A673 (cell line): ENCODE data around the gene KRTAP9-3. TPM values are rescaled to one million over a fixed set of nuclear protein-coding genes. Genes with fewer than 3 reads are reported as not detected.

Experiments used
- BruUV-seq: library from RNA; stranded (reverse); fragments of 400-500 nt; replicated peaks from 2 replicates; lab custom pipeline; 2021; lab: Mats Ljungman, UMichigan
- CTCF ChIA-PET: fragments of 300-600 bp; sonication (Branson Sonifier 250); formaldehyde crosslinking; loops from one replicate; lab custom pipeline; 2022; ENCODE audit warnings: antibody characterized with exemption; lab: Charles Lee
- POLR2A ChIA-PET: fragments of 300-600 bp; sonication (Branson Sonifier 250); formaldehyde crosslinking; loops from one replicate; lab custom pipeline; 2022; ENCODE audit warnings: antibody characterized with exemption; ENCODE audit not compliant: low non-redundant PET; lab: Charles Lee
- DNase-seq: peaks from one replicate; pipeline ENCODE4 v3.0.0-alpha.2; 2015; ENCODE audit warnings: low spot score
- H3K27ac ChIP-seq: fragments of 200-600 bp; sonication (generic); 2 replicates; pipeline ENCODE4 v1.5.1; 2016; ENCODE audit warnings: mixed run types, low read depth, mild to moderate bottlenecking, mixed read lengths, antibody characterized with exemption, low read length; ENCODE audit not compliant: poor library complexity, severe bottlenecking
- H3K27me3 ChIP-seq: fragments of 200-600 bp; sonication (generic); replicated peaks from 2 replicates; pipeline ENCODE4 v1.6.1; 2017; ENCODE audit warnings: mixed run types, low read depth, mild to moderate bottlenecking, mixed read lengths, antibody characterized with exemption, low read length; ENCODE audit not compliant: insufficient read depth, poor library complexity
- H3K36me3 ChIP-seq: fragments of 200-600 bp; sonication (generic); 2 replicates; pipeline ENCODE4 v1.6.1; 2016; ENCODE audit warnings: mixed run types, mild to moderate bottlenecking, mixed read lengths, antibody characterized with exemption, low read length; ENCODE audit not compliant: insufficient read depth, poor library complexity, severe bottlenecking
- H3K4me1 ChIP-seq: fragments of 200-600 bp; sonication (generic); 2 replicates; pipeline ENCODE4 v1.6.1; 2017; ENCODE audit warnings: mixed run types, mild to moderate bottlenecking, mixed read lengths, antibody characterized with exemption, low read length; ENCODE audit not compliant: insufficient read depth, poor library complexity, severe bottlenecking
- H3K4me3 ChIP-seq: fragments of 200-600 bp; sonication (generic); 2 replicates; pipeline ENCODE4 v1.5.1; 2016; ENCODE audit warnings: low read depth, mixed run types, mild to moderate bottlenecking, mixed read lengths, low read length; ENCODE audit not compliant: poor library complexity, severe bottlenecking
- H3K9me3 ChIP-seq: fragments of 200-600 bp; sonication (generic); 2 replicates; pipeline ENCODE4 v1.6.1; 2016; ENCODE audit warnings: mixed run types, low read depth, mild to moderate bottlenecking, mixed read lengths, antibody characterized with exemption, low read length; ENCODE audit not compliant: poor library complexity, severe bottlenecking
- CTCF ChIP-seq: fragments of 300-800, 200-600 bp; sonication (generic); conservative IDR thresholded peaks from 2 replicates; pipeline ENCODE4 v1.5.1; 2017; ENCODE audit warnings: low read depth, mild to moderate bottlenecking, antibody characterized with exemption, low read length, moderate library complexity, mixed read lengths
- EZH2 ChIP-seq: fragments of 200-600 bp; sonication (generic); IDR thresholded peaks from 2 replicates; pipeline ENCODE4 v1.6.1; 2017; ENCODE audit warnings: borderline replicate concordance, low read depth, mild to moderate bottlenecking, mixed read lengths, antibody characterized with exemption, low read length; ENCODE audit not compliant: poor library complexity, severe bottlenecking
- intact Hi-C: fragments of 100-400 bp; cut with micrococcal nuclease; formaldehyde crosslinking; loops from one replicate; pipeline ENCODE4 v1.10.0; 2022; ENCODE audit not compliant: unreplicated experiment
- total RNA-seq: library from RNA; stranded (reverse); gene quantifications from 2 replicates; pipeline ENCODE4 v1.2.3, GENCODE V29; 2021

KRTAP9-3 gene
- total RNA-seq, 1 experiment from 2014 or later: not detected

DNA sequence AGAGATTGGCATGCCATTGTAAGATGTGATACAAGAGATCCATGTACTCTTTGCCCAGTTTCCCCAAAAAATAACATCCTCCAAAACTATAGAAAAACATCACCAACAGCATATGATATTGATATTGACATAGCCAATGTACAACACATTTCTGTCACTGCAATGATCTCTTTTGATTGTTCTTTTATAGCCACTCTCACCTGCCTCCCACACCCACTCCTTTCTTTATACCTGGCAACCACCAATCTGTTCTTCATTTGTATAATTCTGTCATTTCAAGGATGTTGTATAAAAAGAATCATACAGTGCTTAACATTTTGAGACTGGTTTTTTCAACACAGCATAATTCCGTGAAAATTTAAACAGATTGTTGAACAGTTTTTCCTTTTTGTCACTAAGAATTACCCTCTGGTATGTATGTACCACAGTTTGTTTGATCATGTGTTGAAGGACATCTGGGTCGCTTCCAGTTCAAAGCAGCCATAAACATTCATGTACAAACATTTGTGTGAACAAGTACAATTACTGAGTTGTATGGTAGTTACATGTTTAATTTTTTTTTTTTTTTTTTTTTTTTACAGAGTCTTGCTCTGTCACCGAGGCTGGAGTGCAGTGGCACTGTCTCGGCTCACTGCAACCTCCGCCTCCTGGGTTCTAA is 32.7 kb upstream of the KRTAP9-3 start:
- DNase-seq: no peak
- Histone ChIP-seq H3K4me1 (no peaks in the 10 kb centered on the region), H3K27me3 (no peaks in the 10 kb centered on the region), H3K9me3 (no peaks in the 10 kb centered on the region), H3K36me3 (no peaks in the 10 kb centered on the region), H3K4me3 (no peak overlapping the region), H3K27ac (no peak overlapping the region)
- TF ChIP-seq CTCF (no peak), EZH2 (no peak)
- intact Hi-C loops: no loop called here
- no TSS peak for BruUV-seq
- ChIA-PET CTCF (no interaction called here), POLR2A (no interaction called here)

- intact Hi-C loops: no loop called here
- no peaks in the 10 kb centered on the region for H3K27me3 ChIP-seq
- H3K9me3 ChIP-seq: no peaks in the 10 kb centered on the region
- no peaks in the 10 kb centered on the region for H3K4me1 ChIP-seq
- BruUV-seq: no TSS peak
- TF ChIP-seq EZH2 (no peak), CTCF (no peak)
- ChIA-PET CTCF (no interaction called here), POLR2A (no interaction called here)
- H3K36me3 ChIP-seq: no peaks in the 10 kb centered on the region
- no peak overlapping the region for H3K4me3 ChIP-seq
- no peak for DNase-seq
- H3K27ac ChIP-seq: no peak overlapping the region
These were observed 20.3 kb upstream of the KRTAP9-3 start for GRCh38 chr17:41211845-41212466.

DNA sequence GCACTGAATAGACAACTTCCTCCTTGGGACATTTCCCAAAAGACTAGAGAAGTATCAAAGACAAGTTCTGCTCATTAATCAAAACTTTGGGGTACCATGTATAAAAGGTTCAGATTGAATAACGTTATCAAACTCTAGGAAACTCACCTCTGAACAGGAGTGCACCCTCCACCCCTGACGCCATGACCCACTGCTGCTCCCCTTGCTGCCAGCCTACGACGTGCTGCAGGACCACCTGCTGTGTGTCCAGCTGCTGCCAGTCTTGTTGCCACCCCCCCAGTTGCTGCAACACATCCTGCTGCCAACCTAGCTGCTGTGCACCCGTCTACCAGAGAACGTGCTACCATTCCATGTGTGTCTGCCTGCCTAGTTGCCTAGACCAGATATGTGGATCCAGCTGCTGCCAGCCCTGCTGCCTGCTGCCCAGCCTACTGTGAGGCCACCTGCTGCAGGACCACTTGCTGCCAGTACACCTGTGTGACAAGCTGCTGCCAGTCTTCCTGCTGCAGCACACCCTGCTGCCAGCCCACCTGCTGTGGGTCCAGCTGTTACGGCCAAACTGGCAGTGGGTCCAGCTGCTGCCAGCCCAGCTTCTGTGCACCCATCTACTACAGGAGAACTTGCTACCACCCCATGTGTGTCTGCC is 19.6 kb upstream of the KRTAP9-3 start:
- CTCF ChIA-PET: no interaction called here
- intact Hi-C loops: no loop called here
- Histone ChIP-seq H3K36me3 (no peaks in the 10 kb centered on the region), H3K27ac (no peak overlapping the region), H3K4me3 (no peak overlapping the region), H3K9me3 (no peaks in the 10 kb centered on the region), H3K27me3 (no peaks in the 10 kb centered on the region), H3K4me1 (no peaks in the 10 kb centered on the region)
- BruUV-seq: no TSS peak
- POLR2A ChIA-PET: no interaction called here
- no peak for DNase-seq
- TF ChIP-seq EZH2 (no peak), CTCF (no peak)
